ENCODE data around the gene RBBP8.
"Not testable (repeated sequence)": the region's sequence is repeated elsewhere in the genome, so short reads cannot be mapped to it uniquely, and the experiment has no call there.

The RBBP8 gene

DNA sequence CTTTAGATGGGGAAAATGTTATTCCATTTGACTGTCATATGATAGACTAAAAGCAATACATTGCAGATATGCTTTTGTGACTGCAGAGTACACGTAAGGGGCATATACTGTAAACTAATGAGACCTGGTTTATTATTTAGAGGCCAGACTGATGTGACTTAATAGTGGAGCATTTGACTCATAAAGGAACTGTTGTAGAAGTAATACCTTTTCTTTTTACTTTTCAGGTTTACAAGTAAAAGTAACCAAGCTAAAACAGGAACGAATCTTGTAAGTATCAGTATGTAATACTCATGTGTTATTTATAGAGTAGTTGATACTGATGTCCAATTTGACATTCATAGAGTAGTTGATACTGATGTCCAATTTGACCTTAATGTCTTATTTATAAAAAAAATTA is 13.1 kb downstream of the RBBP8 start:
- no peak for DNase-seq

- no peak for DNase-seq
These were observed 13.7 kb downstream of the RBBP8 start for GRCh38 chr18:22946846-22947245.

DNA sequence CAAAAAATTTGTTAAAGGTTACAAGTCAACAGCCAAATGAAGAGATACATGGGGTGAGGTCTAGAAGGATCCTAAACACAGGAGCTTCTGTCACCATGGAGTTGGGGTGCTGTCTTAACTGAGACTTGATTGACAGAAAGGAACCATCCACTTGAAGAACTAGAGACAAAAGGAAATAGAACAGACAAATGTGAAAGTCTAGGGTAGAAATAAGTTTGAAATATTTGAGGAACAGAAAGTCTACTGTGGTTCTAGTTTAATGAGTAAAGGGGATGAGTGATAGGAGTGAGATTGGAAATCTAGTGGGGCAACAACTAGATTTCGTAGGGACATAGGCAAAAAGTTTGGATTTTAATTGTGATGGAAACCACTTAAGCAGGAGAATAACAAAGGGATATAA is 18.7 kb downstream of the RBBP8 start:
- DNase-seq, result no peak

DNA sequence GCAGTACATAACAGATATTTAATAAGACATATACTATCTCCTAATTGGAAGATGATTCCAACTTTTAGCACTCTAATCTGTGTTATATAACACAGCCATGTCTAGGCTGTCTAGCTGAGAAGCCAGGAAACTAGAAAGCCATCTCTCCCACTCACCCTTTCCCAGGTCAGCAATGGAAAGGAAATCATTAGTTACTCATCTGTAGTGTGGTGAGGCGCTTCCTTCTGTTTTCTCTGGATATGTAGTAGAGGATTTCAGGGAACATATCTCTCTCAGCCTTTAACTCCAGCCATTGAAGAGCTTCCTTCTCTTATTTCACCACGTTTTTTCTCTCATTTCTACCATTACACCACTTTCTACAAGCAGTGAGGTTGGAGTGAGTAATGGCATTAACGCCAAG is 19.4 kb downstream of the RBBP8 start:
- no peak for DNase-seq

- DNase-seq, result not testable (repeated sequence)
These were observed 20.9 kb downstream of the RBBP8 start for GRCh38 chr18:22953982-22954381.

DNA sequence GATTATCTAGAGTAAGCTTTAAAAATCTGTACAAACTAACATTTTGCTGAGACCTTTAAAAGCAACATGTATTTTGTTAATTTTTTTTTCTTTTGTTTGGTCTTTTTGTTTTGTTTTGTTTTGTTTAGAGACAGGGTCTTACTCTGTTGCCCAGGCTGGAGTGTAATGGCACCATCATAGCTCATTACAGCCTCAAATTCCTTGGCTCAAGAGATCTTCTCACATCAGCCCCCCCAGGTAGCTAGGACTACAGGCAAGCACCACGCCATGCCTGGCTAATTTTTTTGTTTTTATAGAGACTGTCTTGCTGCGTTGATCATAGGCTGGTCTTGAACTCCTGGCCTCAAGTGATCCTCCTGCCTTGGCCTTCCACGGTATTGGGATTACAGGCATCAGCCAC is 23.1 kb downstream of the RBBP8 start:
- no peak for DNase-seq

- no peak for DNase-seq
These were observed 28.0 kb downstream of the RBBP8 start for GRCh38 chr18:22961156-22961555.

DNA sequence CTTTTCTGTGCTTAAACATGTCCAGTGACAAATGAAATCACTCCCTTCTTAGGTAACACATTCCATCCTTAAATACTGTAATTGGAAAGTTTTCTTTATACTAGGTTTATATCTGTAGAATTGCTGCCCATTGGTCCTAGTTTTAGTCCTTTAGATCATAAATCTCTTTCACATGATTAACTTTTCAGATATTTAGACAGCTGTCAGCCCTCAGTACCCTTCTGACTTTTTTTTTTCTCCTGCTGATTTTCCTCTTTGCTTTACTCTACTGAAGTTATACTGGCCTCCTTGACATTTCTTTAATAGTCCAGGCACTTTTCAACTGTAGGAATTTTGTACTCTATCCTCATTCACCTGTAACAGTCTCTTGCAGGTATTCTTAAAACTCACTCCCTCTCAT is 28.9 kb downstream of the RBBP8 start:
- no peak for DNase-seq

GRCh38 chr18:22964116-22964515 is 31.0 kb downstream of the RBBP8 start:
- no peak for DNase-seq

- no peak for DNase-seq
These were observed 31.6 kb downstream of the RBBP8 start for GRCh38 chr18:22964722-22965121.

- no peak for DNase-seq
These were observed 37.9 kb downstream of the RBBP8 start for GRCh38 chr18:22971038-22971437.

GRCh38 chr18:22974001-22974400 is 40.9 kb downstream of the RBBP8 start:
- DNase-seq, result no peak

GRCh38 chr18:22974707-22975106 is 41.6 kb downstream of the RBBP8 start:
- DNase-seq, result no peak

GRCh38 chr18:22975508-22975907 is 42.4 kb downstream of the RBBP8 start:
- DNase-seq, result no peak

DNA sequence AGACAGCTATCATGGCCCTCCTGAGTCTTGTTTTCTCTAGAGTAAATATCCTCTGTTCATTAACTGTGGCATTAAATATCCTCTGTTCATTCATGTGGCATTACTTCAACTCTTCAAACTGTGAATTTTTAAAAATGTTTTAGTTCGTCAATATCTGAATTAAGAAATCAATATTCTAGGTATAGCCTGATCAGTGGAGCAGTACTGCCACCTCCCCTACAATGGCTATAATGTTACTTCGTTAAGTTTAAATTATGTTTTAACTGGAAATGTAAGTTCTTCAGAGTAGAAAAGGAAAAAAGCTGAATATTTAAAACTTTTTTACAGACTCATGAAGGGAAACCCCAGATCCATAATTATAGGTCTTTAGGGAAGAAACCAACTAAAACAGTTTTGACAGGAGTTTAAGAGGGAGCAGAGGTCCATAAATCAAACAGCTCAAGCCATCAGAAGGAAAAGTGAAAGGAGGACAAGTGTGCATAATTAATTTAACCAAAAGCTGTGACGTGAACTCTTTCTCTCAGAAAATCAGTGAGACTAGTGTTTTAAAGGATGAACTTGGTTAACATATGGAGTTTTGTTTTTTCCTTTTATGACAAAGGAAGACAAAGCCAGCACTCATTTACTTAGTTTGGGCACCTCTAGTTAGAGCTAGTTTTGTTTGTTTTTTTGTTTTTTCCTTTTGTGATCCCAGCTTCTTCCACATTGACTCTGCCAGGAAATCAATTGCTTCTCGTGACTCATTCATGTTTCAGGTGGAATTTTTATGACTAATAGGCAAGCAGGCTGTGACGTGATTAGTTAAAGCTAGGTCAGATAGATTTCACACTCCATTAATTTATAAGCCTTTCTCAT is 44.9 kb downstream of the RBBP8 start:
- no peak for DNase-seq

GRCh38 chr18:22980394-22980793 is 47.3 kb downstream of the RBBP8 start:
- DNase-seq, result no peak

- no peak for DNase-seq
These were observed 48.4 kb downstream of the RBBP8 start for GRCh38 chr18:22981274-22982133.

DNA sequence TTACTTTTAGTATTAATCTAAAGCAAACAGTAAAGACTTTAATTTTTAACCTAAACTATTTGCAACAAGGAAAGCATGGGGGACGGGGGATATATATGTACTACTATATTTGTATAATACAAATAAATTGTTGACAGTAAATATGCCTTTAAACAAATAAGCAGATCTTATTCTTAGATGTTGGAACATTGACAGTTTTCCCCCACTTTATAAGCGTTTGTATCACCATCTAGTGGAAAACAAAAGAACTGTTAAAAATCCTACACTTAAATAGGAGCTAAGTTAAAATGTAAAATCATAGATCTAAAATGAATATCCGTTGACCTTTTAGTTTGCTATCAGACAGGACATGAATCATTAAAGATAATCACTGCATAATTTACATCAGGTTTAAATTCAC is 50.0 kb downstream of the RBBP8 start:
- no peak for DNase-seq

GRCh38 chr18:22985250-22985649 is 52.1 kb downstream of the RBBP8 start:
- DNase-seq, result no peak

- no peak for DNase-seq
These were observed 54.5 kb downstream of the RBBP8 start for GRCh38 chr18:22987547-22988189.

DNA sequence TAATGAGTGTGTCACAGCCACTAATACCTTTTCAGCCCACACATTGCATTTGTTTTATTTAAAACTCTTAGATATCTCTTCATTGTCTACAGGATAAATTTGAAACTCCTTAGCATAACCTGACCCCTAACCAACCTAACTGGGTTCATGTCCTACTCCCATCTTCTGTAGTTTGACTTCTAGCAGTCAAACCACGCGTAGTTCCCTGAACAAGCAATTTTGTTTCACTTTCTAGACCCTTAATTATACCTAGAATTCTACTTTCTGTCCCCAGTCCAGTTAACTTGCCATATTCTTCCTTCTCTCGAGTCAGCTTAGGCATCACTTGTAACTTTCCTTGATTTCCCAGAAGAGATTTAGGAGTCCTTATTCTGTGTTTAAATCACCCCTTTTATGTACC is 55.1 kb downstream of the RBBP8 start:
- DNase-seq, result no peak

DNA sequence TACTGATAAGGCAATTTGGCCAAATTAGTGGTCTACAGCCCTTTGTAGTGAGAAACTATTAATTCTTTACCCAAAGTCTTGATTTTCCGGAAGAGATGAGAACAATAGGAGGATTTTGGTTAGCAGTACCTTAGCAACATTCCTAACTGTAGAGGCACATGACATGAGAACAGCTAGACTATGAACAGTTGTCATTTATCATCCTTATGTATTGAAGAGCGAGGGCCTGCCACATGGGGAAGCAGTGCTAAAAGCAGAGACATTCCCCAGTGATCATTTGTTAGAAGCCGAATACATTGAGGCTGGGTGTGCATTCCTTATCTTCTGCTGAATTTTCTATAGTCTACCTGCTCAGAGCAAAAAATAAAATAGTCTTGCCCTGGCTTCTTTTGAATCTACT is 65.2 kb downstream of the RBBP8 start:
- no peak for DNase-seq

- DNase-seq, result no peak
These were observed 66.1 kb downstream of the RBBP8 start for GRCh38 chr18:22999212-22999611.

- no peak for DNase-seq
These were observed 66.5 kb downstream of the RBBP8 start for GRCh38 chr18:22999647-23000046.

All from NCI-H510A (cell line).